NCI-H748 (cell line): ENCODE data around the gene NUDT8.
"Not testable (repeated sequence)": the region's sequence is repeated elsewhere in the genome, so short reads cannot be mapped to it uniquely, and the experiment has no call there.

ENCODE experiments used
- DNase-seq: peaks from one replicate; lab custom pipeline; 2025; ENCODE audit not compliant: unreplicated experiment; lab: John Stamatoyannopoulos, UW

The NUDT8 gene

DNA sequence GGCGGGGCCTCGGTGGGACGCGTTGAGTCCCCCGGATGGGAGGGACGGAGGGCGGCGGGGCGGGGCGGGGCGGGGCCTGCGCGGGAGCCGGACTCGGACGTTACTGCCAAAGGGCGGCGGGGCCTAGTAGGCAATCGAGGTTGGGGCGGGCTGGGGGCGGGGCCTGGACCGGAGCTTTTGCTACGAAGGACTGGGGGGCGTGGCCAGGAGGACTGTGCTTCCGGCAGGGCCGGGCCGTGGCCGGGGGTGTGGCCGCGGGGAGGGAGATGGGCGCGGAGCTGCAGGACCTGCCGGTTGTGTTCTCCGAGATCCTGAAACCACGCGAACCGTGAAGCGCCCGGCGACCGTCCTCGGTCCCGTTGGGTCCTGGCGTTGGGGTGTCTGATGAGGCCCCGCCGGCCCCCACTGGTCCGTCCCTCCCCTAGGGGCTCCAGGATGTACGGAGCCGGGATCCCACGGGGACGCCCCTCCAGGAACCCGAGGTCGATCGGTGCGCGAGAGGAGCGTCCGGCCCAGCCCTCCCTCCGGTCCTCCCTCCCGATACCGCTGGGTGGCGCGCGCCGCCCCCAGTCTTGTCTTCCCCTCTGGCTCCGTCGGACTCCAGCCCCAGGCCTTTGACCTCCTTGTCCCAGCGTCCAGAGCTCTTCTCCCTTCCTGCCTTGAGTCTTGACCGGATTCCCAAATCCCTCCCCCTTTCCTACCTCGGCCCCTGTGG is 648 bp upstream of the NUDT8 start:
- DNase-seq: peak; percentile 97

DNA sequence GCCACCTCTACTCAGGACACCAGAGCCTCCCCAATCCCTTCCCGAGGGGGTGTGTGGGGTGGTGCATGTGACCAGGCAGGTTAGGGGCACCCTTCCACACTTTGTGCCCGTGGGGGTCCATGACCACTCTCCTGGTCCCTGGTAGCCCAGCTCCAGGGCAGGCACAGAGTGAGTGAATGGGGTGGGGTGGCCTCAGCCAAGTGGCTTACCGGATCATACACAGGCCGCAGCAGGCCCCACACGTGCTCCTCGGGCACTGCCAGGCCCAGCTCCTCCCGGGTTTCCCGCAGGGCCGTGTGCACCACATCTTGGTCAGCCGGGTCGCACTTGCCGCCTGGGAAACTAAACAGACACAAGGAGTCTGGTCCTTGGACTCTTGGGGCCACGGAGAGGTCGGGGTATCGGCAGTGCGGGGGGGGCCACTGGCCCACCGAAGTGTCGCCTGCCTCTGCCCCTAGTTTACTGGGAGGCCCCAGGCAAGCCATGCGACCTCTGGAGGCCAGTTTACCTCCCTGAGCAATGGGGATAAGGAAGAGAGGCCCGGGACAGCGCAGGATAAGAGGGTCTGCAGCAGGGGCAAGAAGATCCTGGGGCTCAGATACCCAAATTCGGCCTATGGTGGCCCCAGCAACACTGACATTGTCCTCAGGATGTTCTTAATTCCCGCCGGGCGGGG is 889 bp downstream of the NUDT8 start:
- no peak for DNase-seq

DNA sequence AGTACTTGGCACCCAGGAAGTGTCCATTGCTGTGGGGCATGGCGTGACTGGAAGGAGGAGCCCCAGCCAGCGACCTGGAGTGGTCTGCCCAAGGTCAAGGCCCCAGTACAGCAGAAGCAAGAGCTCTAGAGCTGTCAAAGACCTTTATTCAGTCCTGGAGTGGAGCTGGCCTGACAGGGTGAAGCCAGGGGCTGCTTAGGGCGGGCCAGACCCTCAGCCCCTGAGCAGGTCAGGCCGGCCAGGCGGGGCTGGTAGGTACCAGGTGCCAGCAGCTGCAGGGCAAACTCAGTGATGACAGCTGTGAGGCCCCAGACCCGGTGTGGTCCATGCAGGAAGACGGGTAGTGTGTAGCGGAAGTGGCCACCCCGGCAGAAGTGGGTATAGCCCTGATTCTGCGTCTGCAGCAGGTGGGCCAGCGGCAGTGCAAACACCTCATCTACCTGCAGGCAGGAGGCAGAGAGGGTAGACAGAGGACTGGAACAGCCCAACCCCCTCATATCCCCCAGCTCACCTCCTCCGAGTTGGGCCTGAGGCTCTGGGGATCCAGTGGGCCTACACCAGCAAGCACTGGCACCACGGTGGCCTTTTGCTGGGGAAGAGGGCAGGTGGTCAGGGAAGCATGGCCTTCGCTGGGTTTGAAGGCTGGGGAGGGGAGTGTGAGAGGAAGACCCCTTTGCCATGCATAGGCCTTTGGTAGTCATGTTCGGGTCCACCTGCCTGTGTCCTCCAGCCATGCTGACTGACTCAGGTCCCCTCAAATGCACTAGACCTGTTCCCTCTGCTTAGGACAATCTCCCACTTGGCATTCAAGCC is 1.7 kb downstream of the NUDT8 start:
- DNase-seq: no peak

DNA sequence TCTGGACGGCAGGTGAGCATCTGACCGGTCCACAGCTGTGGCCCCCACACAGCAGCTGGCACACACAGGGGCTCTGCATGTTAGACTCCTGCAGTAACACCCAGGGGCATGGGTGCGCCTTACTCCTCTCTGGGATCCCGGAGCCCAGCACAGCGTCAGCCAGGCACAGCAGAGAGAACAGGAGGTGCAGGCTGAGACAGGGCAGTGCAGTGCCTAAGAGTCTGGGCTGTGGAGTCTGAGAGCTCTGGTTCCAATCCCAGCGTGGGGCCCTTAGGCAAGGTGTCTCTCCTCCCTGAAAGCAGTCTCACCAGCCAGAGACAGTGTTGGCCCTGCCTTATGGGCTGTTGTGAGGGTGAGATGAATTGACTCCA is 2.3 kb downstream of the NUDT8 start:
- no peak for DNase-seq

DNA sequence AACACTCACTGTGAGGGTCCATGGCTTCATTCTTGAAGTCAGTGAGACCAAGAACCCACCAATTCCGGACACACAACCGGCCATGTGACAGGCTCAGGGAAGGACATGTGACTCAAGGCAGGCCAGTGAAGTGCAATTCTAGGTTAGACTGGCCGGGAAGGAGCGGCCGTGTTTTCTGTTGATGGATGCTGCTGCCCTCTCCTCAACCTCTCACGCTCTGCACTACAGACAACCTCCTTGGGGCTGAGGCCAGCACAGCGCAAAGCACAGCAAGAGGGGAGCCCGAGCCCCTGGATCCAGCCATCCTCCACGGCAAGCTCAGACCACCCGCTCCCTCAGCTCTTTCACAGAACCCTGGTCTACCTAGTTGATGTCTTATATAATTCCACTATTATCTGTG is 2.8 kb downstream of the NUDT8 start:
- DNase-seq: no peak

DNA sequence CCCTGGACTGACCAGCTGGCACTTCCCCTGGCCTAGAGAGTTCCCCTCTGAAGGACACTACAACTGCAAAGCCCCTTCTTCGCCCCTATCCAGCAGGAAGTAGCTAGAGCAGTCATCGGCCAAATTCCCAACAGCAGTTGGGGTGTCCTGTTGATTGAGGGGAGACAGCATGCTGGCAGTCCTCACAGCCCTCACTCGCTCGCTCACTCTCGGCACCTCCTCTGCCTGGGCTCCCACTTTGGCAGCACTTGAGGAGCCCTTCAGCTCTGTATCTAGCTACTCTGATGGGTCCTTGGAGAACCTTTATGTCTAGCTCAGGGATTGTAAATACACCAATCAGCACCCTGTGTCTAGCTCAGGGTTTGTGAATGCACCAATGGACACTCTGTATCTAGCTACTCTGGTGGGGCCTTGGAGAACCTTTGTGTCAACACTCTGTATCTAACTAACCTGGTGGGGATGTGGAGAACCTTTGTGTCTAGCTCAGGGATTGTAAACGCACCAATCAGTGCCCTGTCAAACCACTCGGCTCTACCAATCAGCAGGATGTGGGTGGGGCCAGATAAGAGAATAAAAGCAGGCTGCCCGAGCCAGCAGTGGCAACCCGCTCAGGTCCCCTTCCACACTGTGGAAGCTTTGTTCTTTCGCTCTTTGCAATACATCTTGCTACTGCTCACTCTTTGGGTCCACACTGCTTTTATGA is 3.5 kb downstream of the NUDT8 start:
- DNase-seq: not testable (repeated sequence)

DNA sequence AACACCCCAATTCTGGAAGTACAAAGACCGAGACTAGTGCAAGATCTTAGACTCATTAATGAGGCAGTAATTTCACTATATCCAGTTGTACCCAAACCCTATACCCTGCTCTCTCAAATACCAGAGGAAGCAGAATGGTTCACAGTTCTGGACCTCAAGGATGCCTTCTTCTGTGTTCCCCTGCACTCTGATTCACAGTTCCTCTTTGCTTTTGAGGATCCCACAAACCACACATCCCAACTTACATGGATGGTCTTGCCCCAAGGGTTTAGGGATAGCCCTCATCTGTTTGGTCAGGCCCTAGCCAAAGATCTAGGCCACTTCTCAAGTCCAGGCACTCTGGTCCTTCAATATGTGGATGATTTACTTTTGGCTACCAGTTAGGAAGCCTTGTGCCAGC is 5.9 kb downstream of the NUDT8 start:
- DNase-seq: not testable (repeated sequence)

DNA sequence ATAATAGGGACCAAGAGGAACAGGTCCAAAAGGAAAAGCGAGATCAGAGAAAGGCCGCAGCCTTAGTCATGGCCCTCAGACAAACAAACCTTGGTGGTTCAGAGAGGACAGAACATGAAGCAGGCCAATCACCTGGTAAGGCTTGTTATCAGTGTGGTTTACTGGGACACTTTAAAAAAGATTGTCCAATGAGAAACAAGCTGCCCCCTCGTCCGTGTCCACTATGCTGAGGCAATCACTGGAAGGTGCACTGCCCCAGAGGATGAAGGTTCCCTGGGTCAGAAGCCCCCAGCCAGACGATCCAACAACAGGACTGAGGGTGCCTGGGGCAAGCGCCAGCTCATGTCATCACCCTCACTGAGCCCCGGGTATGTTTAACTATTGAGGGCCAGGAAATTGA is 6.8 kb downstream of the NUDT8 start:
- DNase-seq: not testable (repeated sequence)

DNA sequence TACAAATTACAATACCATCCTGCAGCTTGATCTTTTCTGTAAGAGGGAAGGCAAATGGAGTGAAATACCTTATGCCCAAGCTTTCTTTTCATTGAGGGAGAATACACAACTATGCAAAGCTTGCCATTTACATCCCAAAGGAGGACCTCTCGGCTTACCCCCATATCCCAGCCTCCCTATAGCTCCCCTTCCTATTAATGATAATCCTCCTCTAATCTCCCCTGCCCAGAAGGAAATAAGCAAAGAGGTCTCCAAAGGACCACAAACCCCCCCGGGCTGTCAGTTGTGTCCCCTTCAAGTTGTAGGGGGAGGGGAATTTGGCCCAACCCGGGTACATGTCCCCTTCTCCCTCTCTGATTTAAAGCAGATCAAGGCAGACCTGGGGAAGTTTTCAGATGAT is 7.8 kb downstream of the NUDT8 start:
- not testable (repeated sequence) for DNase-seq

DNA sequence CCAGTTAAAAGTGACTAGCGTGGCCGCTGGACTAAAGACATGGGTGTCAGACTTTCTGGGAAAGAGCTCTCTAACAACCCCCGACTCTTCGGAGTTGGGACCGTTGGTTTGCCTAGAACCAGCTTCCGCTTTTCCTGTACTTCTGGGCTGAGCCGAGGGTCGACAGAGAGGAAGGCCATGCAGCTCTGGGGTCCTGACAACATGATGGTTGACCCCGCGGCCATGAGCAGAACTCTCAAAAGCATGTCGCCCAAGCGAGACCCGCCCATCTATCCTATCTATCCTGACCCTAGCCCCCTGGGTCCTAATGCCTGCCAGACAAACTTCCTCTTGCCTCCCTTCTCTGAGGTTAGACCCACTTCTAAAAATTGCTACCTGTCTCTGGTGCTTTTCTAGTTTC is 9.1 kb downstream of the NUDT8 start:
- DNase-seq: peak; percentile 65

DNA sequence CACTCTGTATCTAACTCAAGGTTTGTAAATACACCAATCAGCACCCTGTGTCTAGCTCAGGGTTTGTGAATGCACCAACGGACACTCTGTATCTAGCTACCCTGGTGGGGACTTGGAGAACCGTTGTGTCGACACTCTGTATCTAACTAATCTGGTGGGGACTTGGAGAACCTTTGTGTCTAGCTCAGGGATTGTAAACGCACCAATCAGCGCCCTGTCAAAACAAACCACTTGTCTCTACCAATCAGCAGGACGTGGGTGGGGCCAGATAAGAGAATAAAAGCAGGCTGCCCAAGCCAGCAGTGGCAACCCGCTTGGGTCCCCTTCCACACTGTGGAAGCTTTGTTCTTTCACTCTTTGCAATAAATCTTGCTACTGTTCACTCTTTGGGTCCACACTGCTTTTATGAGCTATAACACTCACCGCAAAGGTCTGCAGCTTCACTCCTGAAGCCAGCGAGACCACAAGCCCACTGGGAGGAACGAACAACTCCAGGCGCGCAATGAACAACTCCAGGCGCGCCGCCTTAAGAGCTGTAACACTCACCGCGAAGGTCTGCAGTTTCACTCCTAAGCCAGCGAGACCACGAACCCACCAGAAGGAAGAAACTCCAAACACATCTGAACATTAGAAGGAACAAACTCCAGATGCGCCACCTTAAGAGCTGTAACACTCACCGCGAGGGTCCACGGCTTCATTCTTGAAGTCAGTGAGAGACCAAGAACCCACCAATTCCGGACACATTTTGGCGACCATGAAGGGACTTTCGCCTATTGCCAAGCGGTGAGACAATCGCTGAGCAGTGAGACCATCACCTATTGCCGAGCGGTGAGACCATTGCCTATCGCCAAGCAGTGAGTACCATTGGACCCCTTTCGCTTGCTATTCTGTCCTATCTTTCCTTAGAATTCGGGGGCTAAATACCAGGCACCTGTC is 9.8 kb downstream of the NUDT8 start:
- peak; percentile 70 for DNase-seq

DNA sequence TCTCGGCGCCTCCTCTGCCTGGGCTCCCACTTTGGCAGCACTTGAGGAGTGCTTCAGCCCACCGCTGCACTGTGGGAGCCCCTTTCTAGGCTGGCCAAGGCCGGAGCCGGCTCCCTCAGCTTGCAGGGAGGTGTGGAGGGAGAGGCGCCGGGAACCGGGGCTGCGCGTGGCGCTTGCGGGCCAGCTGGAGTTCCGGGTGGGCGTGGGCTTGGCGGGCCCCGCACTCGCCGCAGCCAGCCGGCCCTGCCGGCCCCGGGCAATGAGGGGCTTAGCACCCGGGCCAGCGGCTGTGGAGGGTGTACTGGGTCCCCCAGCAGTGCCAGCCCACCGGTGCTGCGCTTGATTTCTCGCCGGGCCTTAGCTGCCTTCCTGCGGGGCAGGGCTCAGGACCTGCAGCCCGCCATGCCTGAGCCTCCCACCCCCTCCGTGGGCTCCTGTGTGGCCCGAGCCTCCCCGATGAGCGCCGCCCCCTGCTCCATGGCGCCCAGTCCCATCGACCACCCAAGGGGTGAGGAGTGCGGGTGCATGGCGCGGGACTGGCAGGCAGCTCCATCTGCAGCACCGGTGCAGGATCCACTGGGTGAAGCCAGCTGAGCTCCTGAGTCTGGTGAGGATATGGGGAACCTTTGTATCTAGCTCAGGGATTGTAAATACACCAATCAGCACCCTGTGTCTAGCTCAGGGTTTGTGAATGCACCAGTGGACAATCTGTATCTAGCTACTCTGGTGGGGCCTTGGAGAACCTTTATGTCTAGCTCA is 10.7 kb downstream of the NUDT8 start:
- not testable (repeated sequence) for DNase-seq

DNA sequence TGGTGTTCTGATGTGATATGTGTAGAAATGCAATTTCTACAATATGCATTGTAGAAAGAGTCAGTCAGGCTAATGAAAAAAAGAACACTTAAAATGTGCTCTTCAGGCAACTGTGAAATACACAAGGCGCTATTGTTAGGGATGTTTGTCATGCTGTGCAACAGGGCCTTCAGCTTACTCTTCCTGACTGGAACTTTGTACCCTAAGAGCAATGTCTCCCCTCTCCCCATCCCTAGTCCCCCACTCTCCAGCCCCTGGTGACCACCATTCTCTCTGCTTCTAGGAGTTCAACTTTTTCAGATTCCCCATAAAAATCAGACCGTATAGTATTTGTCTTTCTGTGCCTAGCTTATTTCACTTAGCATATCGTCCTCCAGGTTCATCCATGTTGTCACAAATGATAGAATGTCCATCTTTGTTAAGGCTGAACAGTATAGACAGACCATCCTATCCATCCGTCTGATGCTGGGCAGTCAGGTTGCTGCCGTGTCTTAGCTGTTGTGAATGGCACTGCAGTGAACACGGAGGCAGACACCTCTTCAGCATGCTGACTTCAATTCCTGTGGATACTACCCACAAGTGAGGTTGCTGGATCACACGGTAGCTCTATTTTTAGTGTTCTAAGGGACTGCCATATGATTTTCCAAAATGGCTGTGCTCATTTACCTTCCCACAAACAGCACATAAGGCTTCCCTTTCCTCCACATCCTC is 12.3 kb downstream of the NUDT8 start:
- no peak for DNase-seq

DNA sequence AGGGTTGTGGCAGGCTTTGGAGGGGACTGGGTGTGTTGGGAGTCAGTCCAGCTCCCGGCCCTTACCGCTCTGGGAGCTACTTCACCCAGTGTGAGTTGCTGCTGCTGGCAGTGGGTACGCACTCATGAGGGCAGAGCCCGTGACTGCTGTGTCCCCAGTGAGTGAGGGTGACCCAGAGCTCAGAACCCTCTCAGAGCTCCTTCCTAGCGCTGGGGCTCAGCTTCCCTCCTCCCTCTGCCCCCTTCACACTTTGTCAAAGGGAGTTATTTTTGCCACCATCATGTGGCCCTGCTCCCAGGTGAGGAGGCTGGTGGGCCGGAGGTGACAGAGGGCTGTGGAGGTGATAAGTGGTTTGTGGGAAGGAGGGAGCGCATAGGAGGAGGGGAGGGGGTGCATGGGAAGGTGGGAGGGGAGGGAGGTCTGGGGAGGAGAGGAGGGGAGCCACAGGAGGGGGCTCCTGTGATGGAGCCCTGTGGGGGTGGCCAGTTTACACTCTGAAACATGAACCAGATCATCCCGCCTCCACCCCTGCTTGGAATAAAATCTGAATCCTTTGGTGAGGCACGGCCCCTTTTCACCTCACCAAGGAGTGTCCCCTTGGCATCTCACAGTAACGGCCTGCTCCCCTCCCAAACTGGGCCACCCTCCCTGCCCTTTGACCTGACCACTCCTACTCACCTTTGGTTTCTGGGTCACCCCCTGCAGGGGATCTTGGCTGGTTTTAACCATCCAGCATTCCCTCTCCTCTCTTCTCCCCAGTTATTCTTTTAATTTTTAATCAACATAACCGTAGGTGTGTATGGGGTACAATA is 13.1 kb downstream of the NUDT8 start:
- no peak for DNase-seq

DNA sequence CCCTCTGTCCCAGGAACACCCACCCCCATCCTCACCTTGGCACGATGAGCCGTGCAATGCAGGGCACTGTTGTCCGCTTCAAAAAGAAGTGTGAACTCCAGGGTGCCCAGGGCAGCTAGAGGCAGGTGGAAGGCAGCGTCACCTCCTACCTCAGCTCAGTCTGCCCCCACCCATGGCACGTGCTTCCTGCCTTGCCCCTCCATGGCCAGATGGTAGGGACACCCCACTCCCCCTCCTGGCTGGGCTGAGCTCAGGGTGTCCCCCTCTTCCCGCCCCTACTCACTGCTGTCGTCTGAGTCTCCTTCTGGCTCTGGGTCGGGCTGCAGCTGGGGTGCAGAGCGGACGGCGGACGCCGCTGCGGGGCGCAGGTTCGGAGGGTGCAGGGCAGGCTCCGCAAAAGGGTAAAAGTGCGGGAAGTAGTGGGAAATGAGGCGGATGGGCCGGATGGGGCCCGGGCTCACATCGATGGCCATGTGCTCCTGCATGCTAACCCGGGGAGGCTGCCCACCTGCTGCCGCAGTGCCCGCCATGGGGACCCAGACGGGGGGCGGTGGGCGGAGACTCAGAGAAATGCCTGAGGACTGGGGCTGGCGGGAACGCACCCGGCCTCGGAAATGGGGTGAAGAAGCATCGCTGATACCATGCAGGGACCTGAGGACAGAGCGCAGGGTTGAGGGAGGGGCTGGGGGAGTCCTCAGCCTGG is 13.9 kb downstream of the NUDT8 start:
- DNase-seq: no peak

DNA sequence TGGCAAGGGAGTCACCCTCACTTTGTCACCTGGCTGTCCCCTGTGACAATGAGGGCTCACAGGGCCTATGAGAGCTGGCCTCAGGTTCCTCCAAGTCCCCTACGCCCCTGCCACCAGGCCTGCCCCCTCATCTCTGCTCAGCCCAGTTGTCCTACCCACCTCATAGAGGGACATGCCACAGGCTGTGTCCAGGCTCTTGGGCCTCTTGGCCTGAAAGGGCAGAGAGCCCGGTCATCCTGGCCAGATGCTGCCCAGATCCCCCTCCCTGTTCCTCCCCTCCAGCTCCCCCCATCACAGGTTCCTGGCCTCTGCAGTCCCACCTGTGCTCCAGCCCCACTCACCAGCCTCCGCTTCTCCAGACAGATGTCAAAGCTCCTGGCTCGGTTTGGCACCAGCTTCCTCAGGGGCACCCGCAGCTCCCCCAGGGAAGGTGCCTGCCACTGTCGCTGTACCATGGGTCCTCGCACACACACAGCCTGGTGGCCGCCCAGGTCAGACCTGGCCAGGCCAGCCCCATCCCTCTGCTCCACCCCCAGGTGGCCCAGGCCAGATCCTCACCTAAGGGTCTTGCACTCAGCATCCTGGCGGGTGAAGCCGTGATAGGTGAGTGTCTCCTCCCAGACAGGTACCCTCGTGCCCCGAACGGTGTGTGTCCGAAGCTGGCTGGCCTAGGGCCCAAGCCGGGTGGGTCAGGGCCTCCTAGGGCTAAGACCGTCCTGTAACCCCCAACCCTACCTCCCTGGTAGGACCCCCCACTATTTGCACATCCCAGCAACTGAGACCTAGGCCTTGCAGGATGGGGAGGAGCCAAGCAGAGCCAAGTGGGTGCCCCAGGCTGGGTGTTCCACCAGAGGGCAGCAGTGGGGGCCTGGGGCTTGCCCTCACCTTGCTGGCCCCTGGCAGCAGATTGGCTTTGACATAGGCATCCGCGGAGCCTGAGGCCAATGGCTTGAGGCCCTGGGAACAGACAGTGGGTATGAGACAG is 14.7 kb downstream of the NUDT8 start:
- DNase-seq: peak; percentile 54
